Right lobe of liver (tissue), 6 donors: ENCODE measurements around the gene NPFF. TPM values are rescaled to one million over a fixed set of nuclear protein-coding genes. Genes with fewer than 3 reads are reported as not detected.

ENCODE experiments used
- ATAC-seq, 4 donors: fragments of 200-7000 bp; cut with Tn5 transposase; one replicate each; pipeline ENCODE4 v1.9.1; 2020; ENCODE audit warnings: mild to moderate bottlenecking in 4 of 4, moderate library complexity in 4 of 4
- DNase-seq, 3 donors: peaks; one replicate each; pipeline ENCODE4 v3.0.0-alpha.2; 2020
- H3K27ac ChIP-seq, 3 donors: fragments of 200-600 bp; one replicate each; pipeline ENCODE4 v1.8.0; 2022
- H3K27me3 ChIP-seq, 2 donors: fragments of 200-600 bp; one replicate each; pipeline ENCODE4 v1.8.0; 2022
- H3K36me3 ChIP-seq, 4 donors: fragments of 200-600 bp; sonication (generic) in 1 of 4; one replicate each; pipeline versions ENCODE4 v1.5.1 to v1.8.0; 2017 to 2022; ENCODE audit warnings: control low read depth in 1 of 4
- H3K4me1 ChIP-seq, 4 donors: fragments of 200-600 bp; sonication (generic) in 1 of 4; one replicate each; pipeline versions ENCODE4 v1.5.1 to v1.8.0; 2017 to 2022; ENCODE audit warnings: control low read depth in 1 of 4
- H3K4me3 ChIP-seq, 3 donors: fragments of 200-600 bp; one replicate each; pipeline ENCODE4 v1.8.0; 2022
- H3K9me3 ChIP-seq, 4 donors: fragments of 200-600 bp; sonication (generic) in 1 of 4; one replicate each; pipeline versions ENCODE4 v1.5.1 to v1.8.0; 2017 to 2022; ENCODE audit warnings: control low read depth in 1 of 4
- CTCF ChIP-seq, 4 donors: fragments of 200-600 bp in 3 of 4; fragments of 450-650 bp in 1 of 4; IDR thresholded peaks; one replicate each; pipeline versions ENCODE4 v1.5.1 to v1.8.0; 2016 to 2022; ENCODE audit warnings: antibody characterized with exemption in 4 of 4, mild to moderate bottlenecking in 2 of 4
- POLR2A ChIP-seq: fragments of 450-650 bp; IDR thresholded peaks from one replicate; pipeline ENCODE4 v1.6.1; 2017; ENCODE audit warnings: antibody characterized with exemption, mild to moderate bottlenecking
- WGBS: methylation state at CpG from one replicate; pipeline ENCODE4 v1.1.6; 2018; ENCODE audit warnings: low coverage, low lambda C conversion rate; ENCODE audit not compliant: insufficient coverage; ENCODE audit errors: missing lambda C conversion rate; 5-methylcytosine and 5-hydroxymethylcytosine counted together
- intact Hi-C, 2 donors: fragments of 100-400 bp; cut with DNase I; formaldehyde crosslinking; loops; one replicate each; pipeline versions ENCODE4 v1.11.2 to v1.14.1; 2022
- total RNA-seq, 6 experiments: library from RNA; depleted of rRNA in 2 of 6; stranded (reverse); fragments of >200 nt in 2 of 6; fragmentation: NEBNext Ultra II Directional in 3 of 6; extraction: Animal tissue kit (Norgen Biotek cat#: 25700) in 3 of 6; gene quantifications; one replicate each; pipeline versions ENCODE4 v1.1.0 to v1.2.4, GENCODE V29; 2016 to 2023
- donor health status: DM: no; HTN: yes; CAD: no.
- donor health status: DM: no; HTN: no; CAD: no.
- donor health status: DM: no; HTN: no; CAD: no.
- donor health status: DM: no; HTN: yes; CAD: no.
- donor health status: DM: no; HTN: yes; CAD: no.

The NPFF gene
- total RNA-seq, 6 experiments from 2014 or later = not detected

GRCh38 chr12:53476769-53477209 is 30.5 kb downstream of the NPFF start:
- Histone ChIP-seq H3K9me3 (no peaks in the 10 kb centered on the region), H3K4me1 (peaks cover 0 to 3% (median 0%) of the 10 kb centered on the region in 4 donors), H3K4me3 (no peak overlapping the region), H3K36me3 (peaks cover 21 to 97% (median 59%) of the 10 kb centered on the region in 4 donors), H3K27ac (no peak overlapping the region), H3K27me3 (no peaks in the 10 kb centered on the region)
- ATAC-seq (peak in 2 of 4 donors; percentile 17 to 29), DNase-seq (no peak)
- intact Hi-C loops = no loop called here
- WGBS = 42% methylated on average over 2 of the region's 2 CpGs
- TF ChIP-seq CTCF (IDR thresholded peaks at IDR 0.05) (peak in 2 of 4 donors; percentile 15 to 24), POLR2A (no peak)

DNA sequence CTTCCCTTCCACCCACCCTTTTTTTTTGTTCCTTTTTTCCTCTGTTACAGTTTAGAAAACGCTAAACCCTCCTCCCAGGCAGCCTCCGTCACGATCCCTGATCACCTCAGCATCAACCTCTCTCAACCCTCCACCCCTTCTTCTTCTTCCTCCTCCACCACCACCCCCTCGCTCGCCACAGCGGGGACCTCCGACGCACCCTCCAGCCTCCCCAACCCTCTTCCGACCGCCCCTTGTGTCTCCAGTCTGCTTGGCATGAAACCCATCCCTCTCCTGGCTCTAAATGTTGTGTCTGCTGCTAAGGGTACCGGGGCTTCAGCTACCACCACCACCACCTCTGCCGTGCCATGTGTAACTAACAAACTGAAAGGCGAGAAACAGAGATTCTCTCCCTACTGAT is 32.5 kb downstream of the NPFF start:
- WGBS = 77% methylated on average over 13 of the region's 13 CpGs
- TF ChIP-seq CTCF (IDR thresholded peaks at IDR 0.05) (no peak), POLR2A (no peak)
- Histone ChIP-seq H3K4me3 (no peak overlapping the region), H3K36me3 (peaks cover 15 to 99% (median 59%) of the 10 kb centered on the region in 4 donors), H3K9me3 (no peaks in the 10 kb centered on the region), H3K27me3 (no peaks in the 10 kb centered on the region), H3K4me1 (peaks cover 0 to 3% (median 0%) of the 10 kb centered on the region in 4 donors), H3K27ac (no peak overlapping the region)
- intact Hi-C loops = no loop called here
- ATAC-seq = no peak
- no peak for DNase-seq

- no peak for TF ChIP-seq POLR2A
- TF ChIP-seq CTCF (IDR thresholded peaks at IDR 0.05) = no peak
These were observed 33.2 kb downstream of the NPFF start for GRCh38 chr12:53474077-53474476.

GRCh38 chr12:53472056-53472582 is 35.2 kb downstream of the NPFF start:
- H3K9me3 ChIP-seq = no peaks in the 10 kb centered on the region
- H3K4me1 ChIP-seq = peaks cover 0 to 3% (median 0%) of the 10 kb centered on the region in 4 donors
- WGBS = 83% methylated on average over 1 of the region's 1 CpG
- TF ChIP-seq CTCF (IDR thresholded peaks at IDR 0.05) = no peak
- no peak for TF ChIP-seq POLR2A
- H3K36me3 ChIP-seq = peaks cover 9 to 100% (median 67%) of the 10 kb centered on the region in 4 donors
- ATAC-seq = no peak
- H3K27ac ChIP-seq = no peak overlapping the region
- H3K4me3 ChIP-seq = no peak overlapping the region
- no peak for DNase-seq
- no peaks in the 10 kb centered on the region for H3K27me3 ChIP-seq
- intact Hi-C loops = no loop called here

More at GRCh38 chr12:53474077-53474476, 33.2 kb downstream of the NPFF start:
- no peak for ATAC-seq
- Histone ChIP-seq H3K4me1 (peaks cover 0 to 3% (median 0%) of the 10 kb centered on the region in 4 donors), H3K4me3 (no peak overlapping the region), H3K36me3 (peaks cover 14 to 99% (median 57%) of the 10 kb centered on the region in 4 donors), H3K27ac (no peak overlapping the region), H3K27me3 (no peaks in the 10 kb centered on the region), H3K9me3 (no peaks in the 10 kb centered on the region)
- 68% methylated on average over 2 of the region's 2 CpGs for WGBS
- DNase-seq = no peak
- intact Hi-C loops = no loop called here
